Activated T-cell treated with anti-CD3 and anti-CD28 coated beads, Interleukin-2, amount 50 U/mL, for 4 hours (primary cell): ENCODE results near the gene ARHGAP15. TPM values are rescaled to one million over a fixed set of nuclear protein-coding genes. Genes with fewer than 3 reads are reported as not detected.

Source experiments
- ATAC-seq, 2 donors: fragments of 200-7000 bp; cut with Tn5 transposase; one replicate each; pipeline ENCODE4 v1.10.0; 2021
- DNase-seq: peaks from one replicate; pipeline ENCODE4 v3.0.0-alpha.2; 2020
- H3K27me3 Mint-ChIP-seq: one replicate; pipeline ENCODE4 v1.8.0; 2021; ENCODE audit warnings: low read depth, mixed read lengths
- H3K36me3 Mint-ChIP-seq: one replicate; pipeline ENCODE4 v1.8.0; 2022; ENCODE audit warnings: mixed read lengths; ENCODE audit not compliant: insufficient read depth
- H3K4me1 Mint-ChIP-seq: one replicate; pipeline ENCODE4 v1.8.0; 2021; ENCODE audit warnings: low read depth, mixed read lengths
- H3K4me3 Mint-ChIP-seq: one replicate; pipeline ENCODE4 v1.8.0; 2021; ENCODE audit warnings: mild to moderate bottlenecking, moderate library complexity, mixed read lengths
- H3K9me3 Mint-ChIP-seq: one replicate; pipeline ENCODE4 v1.8.0; 2021; ENCODE audit warnings: mixed read lengths
- total RNA-seq, 3 donors: library from RNA; stranded (reverse); gene quantifications; one replicate each; pipeline ENCODE4 v1.2.1, GENCODE V29; 2021

ARHGAP15 gene
- total RNA-seq, 3 donors from 2014 or later: 16.3 to 26.5 (median 25.6) TPM

GRCh38 chr2:143467011-143467410 is 337.8 kb downstream of the ARHGAP15 start:
- no peak for ATAC-seq
- Mint-ChIP-seq H3K4me3 (no peak overlapping the region), H3K36me3 (peaks cover 10% of the 10 kb centered on the region), H3K27me3 (no peaks in the 10 kb centered on the region), H3K4me1 (peaks cover 28% of the 10 kb centered on the region), H3K9me3 (no peaks in the 10 kb centered on the region)
- no peak for DNase-seq

DNA sequence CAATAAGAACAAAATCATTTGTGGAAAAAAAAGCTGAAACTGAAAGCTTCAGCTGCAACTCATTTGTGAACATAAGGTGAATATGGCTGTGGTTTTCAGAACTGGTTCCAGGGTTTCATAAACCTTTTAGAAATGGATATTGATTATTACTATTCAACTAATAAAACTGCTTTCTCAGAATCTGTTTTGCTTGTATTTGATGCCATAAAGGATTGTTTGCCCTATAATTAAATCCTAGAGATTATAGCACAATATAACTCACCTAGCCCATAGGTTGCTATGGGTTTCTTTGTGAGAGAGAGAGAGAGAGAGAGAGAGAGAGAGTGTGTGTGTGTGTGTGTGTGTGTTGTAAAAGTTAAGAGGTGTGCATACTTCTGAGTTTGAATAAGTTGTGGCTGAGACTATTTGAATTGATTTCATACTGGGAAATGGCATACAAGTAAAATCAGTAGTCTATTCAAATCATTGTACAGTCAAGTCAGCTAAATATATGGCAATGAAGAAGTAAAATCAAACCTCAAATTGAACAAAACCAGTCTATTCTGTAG is 339.2 kb downstream of the ARHGAP15 start:
- no peak for DNase-seq
- Mint-ChIP-seq H3K9me3 (no peaks in the 10 kb centered on the region), H3K27me3 (no peaks in the 10 kb centered on the region), H3K4me1 (peaks cover 30% of the 10 kb centered on the region), H3K4me3 (no peak overlapping the region), H3K36me3 (peaks cover 16% of the 10 kb centered on the region)
- ATAC-seq: peak; percentile 82 to 86

GRCh38 chr2:143469323-143469722 is 340.1 kb downstream of the ARHGAP15 start:
- Mint-ChIP-seq H3K36me3 (peaks cover 22% of the 10 kb centered on the region), H3K4me3 (no peak overlapping the region), H3K4me1 (peaks cover 28% of the 10 kb centered on the region), H3K27me3 (no peaks in the 10 kb centered on the region), H3K9me3 (no peaks in the 10 kb centered on the region)
- ATAC-seq (no peak), DNase-seq (no peak)

GRCh38 chr2:143471550-143471949 is 342.3 kb downstream of the ARHGAP15 start:
- Mint-ChIP-seq H3K4me3 (no peak overlapping the region), H3K36me3 (peaks cover 20% of the 10 kb centered on the region), H3K4me1 (peaks cover 31% of the 10 kb centered on the region), H3K9me3 (no peaks in the 10 kb centered on the region), H3K27me3 (no peaks in the 10 kb centered on the region)
- ATAC-seq (no peak), DNase-seq (no peak)

GRCh38 chr2:143473216-143473615 is 344.0 kb downstream of the ARHGAP15 start:
- ATAC-seq: no peak
- Mint-ChIP-seq H3K4me1 (peaks cover 36% of the 10 kb centered on the region), H3K4me3 (no peak overlapping the region), H3K9me3 (no peaks in the 10 kb centered on the region), H3K36me3 (peaks cover 22% of the 10 kb centered on the region), H3K27me3 (no peaks in the 10 kb centered on the region)
- no peak for DNase-seq

DNA sequence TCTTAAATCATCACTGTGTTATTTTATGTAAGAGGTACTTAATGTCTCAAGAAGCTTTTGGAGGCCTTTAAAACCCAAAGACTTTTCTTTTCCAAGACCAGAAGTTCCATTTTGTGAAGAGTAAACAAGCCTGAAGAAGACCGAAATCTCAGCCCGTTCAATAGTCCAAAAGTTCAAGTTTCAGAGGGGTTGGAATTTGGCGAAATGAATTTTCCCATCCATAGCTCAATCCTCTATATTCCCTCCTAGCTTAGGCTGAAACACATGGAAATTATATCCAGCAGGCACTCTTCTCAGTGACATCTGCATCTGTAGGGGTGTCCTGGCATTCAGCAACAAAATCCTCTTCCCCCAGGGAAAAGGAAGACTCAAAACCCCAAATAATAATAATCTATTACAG is 344.6 kb downstream of the ARHGAP15 start:
- H3K9me3 Mint-ChIP-seq: no peaks in the 10 kb centered on the region

GRCh38 chr2:143474586-143474985 is 345.4 kb downstream of the ARHGAP15 start:
- no peak for ATAC-seq
- H3K4me3 Mint-ChIP-seq: no peak overlapping the region
- H3K9me3 Mint-ChIP-seq: no peaks in the 10 kb centered on the region
- no peak for DNase-seq
- no peaks in the 10 kb centered on the region for H3K27me3 Mint-ChIP-seq
- H3K4me1 Mint-ChIP-seq: peaks cover 25% of the 10 kb centered on the region
- H3K36me3 Mint-ChIP-seq: peaks cover 24% of the 10 kb centered on the region

More for the DNA sequence above, 344.6 kb downstream of the ARHGAP15 start:
- peaks cover 22% of the 10 kb centered on the region for H3K36me3 Mint-ChIP-seq
- no peaks in the 10 kb centered on the region for H3K27me3 Mint-ChIP-seq
- H3K4me1 Mint-ChIP-seq: peaks cover 31% of the 10 kb centered on the region
- H3K4me3 Mint-ChIP-seq: no peak overlapping the region
- DNase-seq (no peak), ATAC-seq (no peak)

GRCh38 chr2:143475041-143475776 is 346.0 kb downstream of the ARHGAP15 start:
- Mint-ChIP-seq H3K4me1 (peaks cover 25% of the 10 kb centered on the region), H3K36me3 (peaks cover 22% of the 10 kb centered on the region), H3K4me3 (no peak overlapping the region), H3K9me3 (no peaks in the 10 kb centered on the region), H3K27me3 (no peaks in the 10 kb centered on the region)
- no peak for ATAC-seq
- no peak for DNase-seq

DNA sequence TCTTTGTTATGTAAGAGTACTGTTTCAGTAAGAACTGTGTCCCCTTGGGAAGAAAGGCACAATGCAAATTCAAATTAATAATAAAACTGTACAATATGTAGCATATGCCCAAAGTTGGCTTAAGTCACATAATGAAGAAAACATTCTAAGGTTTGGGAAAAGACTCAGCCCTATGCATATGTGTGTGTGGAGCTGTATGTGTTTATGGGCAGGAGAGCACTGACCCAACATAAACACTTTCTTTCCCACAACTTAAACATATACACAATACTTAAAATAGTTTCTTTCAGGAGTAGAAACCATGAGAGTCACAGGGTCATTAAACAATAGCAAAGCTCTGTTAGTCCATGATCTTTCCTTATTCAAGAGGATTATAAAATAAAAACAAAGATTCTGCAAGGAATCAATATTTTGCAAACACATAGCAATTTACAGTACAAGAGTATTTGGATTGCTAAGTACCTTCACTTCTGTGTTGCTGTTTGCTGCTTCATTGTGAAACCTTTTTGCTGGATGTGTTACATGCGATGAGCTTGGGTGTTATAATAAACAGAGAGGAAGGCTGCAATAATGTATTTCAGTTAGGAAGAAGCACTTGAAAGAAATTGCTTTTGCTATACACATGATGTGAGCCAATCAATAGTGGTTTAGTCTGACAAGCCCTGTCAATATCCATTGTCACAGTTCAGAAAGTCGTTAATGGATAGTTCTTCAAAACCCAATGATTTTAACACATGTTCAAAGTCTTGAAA is 347.3 kb downstream of the ARHGAP15 start:
- H3K36me3 Mint-ChIP-seq: peaks cover 25% of the 10 kb centered on the region
- no peaks in the 10 kb centered on the region for H3K9me3 Mint-ChIP-seq
- no peak overlapping the region for H3K4me3 Mint-ChIP-seq
- H3K27me3 Mint-ChIP-seq: no peaks in the 10 kb centered on the region
- ATAC-seq: no peak
- H3K4me1 Mint-ChIP-seq: peaks cover 28% of the 10 kb centered on the region
- DNase-seq: no peak

DNA sequence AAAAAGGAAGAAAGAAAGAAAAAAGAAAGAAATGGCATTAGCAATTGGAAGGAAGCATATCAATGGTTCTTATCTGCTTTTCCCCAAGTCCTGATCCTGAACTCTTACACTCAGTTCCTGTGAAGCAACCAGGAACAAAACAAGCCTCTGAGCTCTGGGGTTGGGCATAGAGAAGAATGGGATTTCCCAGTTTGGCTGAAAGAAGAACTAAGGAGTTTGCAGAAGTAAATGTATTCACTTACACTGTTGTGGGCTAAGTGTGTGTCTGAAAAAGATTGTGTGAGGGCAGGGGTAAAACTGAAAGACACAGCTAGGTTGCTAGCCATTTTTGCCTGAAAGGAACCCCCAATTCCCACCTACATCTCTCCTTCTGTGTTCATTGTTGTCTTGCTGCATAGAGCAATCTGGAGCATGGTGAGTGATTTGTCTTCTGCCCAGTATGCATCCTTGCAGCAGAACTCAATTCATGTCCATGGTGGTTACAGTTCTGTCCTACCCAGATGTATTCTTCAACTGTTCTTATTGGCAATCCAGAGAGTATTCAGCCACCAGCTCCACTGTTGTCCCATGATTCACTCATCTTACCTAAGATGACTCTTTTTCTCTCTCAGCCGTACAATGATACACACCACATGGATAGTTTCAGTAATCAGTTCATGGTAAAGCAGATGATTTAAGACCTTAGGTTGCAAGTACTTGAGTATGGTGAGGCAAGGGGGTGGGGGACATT is 348.7 kb downstream of the ARHGAP15 start:
- no peaks in the 10 kb centered on the region for H3K9me3 Mint-ChIP-seq
- peaks cover 22% of the 10 kb centered on the region for H3K36me3 Mint-ChIP-seq
- no peak overlapping the region for H3K4me3 Mint-ChIP-seq
- DNase-seq: no peak
- H3K4me1 Mint-ChIP-seq: peaks cover 29% of the 10 kb centered on the region
- peak; percentile 46 to 70 for ATAC-seq
- H3K27me3 Mint-ChIP-seq: no peaks in the 10 kb centered on the region

DNA sequence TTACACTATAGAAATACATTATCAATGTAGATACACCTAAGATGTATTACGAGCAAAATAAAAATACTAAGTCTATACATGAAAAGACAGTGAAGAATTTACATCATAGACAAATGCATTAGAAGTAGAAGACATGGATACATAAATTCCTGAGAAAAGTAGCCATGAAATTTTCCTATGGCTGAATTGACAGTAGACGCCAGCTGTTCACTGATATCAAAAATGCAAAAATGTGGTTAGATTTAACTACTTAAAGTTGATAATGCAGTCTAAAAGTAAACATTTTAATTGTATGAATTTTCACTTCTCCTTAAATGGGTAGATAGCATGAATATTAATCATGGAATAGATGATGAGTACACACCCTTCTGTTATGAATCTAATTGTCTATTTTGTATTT is 350.9 kb downstream of the ARHGAP15 start:
- DNase-seq: no peak
- H3K36me3 Mint-ChIP-seq: peaks cover 10% of the 10 kb centered on the region
- no peaks in the 10 kb centered on the region for H3K27me3 Mint-ChIP-seq
- ATAC-seq: no peak
- peaks cover 23% of the 10 kb centered on the region for H3K4me1 Mint-ChIP-seq
- H3K9me3 Mint-ChIP-seq: no peaks in the 10 kb centered on the region
- H3K4me3 Mint-ChIP-seq: no peak overlapping the region

DNA sequence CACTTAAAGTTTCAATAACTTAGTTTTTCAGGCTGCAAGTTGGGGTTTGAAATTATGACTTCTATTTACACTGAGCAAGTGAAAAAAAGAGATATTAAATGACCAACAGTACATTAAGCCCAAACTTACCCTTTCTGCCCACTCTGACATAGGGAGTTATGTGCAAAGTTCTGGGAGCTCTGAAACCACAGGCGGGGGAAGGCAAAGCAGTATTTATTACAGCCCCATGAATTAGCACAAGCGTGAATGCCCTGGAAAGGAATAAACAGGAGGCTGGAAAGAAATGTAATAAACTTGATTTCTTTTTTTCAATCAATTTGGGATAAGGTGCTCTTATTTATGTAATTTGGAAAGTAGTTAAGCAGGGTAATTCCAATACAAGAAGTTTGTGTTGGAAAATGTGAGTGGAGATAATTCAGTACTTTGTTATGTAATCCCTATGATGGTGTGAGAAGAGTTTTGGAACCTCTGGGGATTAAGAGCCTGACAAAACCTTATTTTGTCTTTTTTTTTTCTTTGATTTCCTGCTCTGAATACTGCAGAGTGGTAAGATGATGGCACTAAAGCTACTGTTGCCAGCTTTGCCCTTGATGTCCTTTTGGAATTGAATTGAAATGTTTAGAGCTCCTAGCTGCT is 351.5 kb downstream of the ARHGAP15 start:
- Mint-ChIP-seq H3K4me3 (no peak overlapping the region), H3K4me1 (peaks cover 23% of the 10 kb centered on the region), H3K27me3 (no peaks in the 10 kb centered on the region), H3K36me3 (peaks cover 10% of the 10 kb centered on the region), H3K9me3 (no peaks in the 10 kb centered on the region)
- DNase-seq: no peak
- no peak for ATAC-seq

DNA sequence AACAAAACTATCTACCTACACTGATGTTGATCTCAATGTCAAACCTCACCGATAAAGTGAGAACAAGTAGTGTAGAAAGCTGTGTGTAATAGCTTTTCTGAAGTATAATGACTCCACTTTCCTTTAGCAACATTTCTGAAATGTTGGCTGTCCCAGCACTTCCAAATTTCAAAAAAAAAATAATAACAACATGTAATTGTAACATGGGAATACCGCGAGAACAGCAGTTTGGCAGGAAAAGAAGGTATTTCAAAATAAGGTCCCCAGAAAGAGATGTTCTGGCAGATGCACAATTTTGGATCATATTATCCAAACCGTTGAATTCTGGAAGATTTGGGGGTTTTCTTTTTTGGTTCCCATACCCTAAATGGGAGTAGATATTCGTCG is 352.0 kb downstream of the ARHGAP15 start:
- DNase-seq (no peak), ATAC-seq (no peak)
- Mint-ChIP-seq H3K4me1 (peaks cover 24% of the 10 kb centered on the region), H3K36me3 (peaks cover 10% of the 10 kb centered on the region), H3K9me3 (no peaks in the 10 kb centered on the region), H3K4me3 (no peak overlapping the region), H3K27me3 (no peaks in the 10 kb centered on the region)

DNA sequence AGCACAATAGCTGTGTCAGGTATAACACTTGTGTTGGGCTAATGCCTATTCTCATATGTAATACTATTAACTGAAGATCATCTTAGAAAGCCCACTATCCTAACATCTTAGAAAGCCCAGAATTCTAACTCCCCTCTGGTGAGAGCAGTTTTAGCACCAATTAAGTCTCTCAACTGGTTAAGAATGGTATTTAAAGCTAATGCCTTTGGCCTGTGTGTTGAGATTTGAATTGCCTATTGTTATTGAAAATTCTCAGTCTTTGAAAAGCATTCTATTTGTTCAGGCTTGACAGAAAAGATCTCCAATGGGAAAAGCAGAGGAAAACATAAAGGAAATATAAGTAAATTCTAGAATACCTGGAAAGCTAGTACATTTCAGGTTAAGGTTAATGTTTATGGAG is 352.5 kb downstream of the ARHGAP15 start:
- H3K27me3 Mint-ChIP-seq: no peaks in the 10 kb centered on the region
- no peaks in the 10 kb centered on the region for H3K9me3 Mint-ChIP-seq
- H3K4me1 Mint-ChIP-seq: peaks cover 25% of the 10 kb centered on the region
- no peak for ATAC-seq
- DNase-seq: no peak
- no peak overlapping the region for H3K4me3 Mint-ChIP-seq
- peaks cover 14% of the 10 kb centered on the region for H3K36me3 Mint-ChIP-seq
